ENCODE measurements around the gene CRIP2.

Gene CRIP2

GRCh38 chr14:105525861-105526775, 51.5 kb downstream of the CRIP2 start, which contains the start of gene TMEM121:
TMEM121 (plus strand) TSS chr14:105526583; CDS start chr14:105528835, 2,252 bp downstream.
- H3K27me3 ChIP-seq (ENCODE audit: insufficient read depth, low read length), result no peaks in the 10 kb centered on the region; the same call in 1 of the 2 replicates
- no peaks in the 10 kb centered on the region for H3K79me2 ChIP-seq (ENCODE audit: insufficient read depth, low read length)
- H3K4me1 ChIP-seq (ENCODE audit: insufficient read depth, low read length, severe bottlenecking), result peaks cover 32% of the 10 kb centered on the region
- no peaks in the 10 kb centered on the region for H3K36me3 ChIP-seq (ENCODE audit: insufficient read depth, low read length)
- H3K27ac ChIP-seq (ENCODE audit: low read depth, low read length, poor library complexity, severe bottlenecking), result no peak within 1 kb of the TSS
- peak within 1 kb of the TSS; percentile 95 for H3K4me2 ChIP-seq (ENCODE audit: low read length)
- H3F3A ChIP-seq (ENCODE audit: insufficient read depth, low read length), result peaks cover 3% of the 10 kb centered on the region; the same call in 1 of the 2 replicates
- H3K9me2 ChIP-seq (ENCODE audit: low read depth, low read length), result no peaks in the 10 kb centered on the region
- H2AFZ ChIP-seq (ENCODE audit: low read length), result no peak within 1 kb of the TSS
- no peaks in the 10 kb centered on the region for H4K20me1 ChIP-seq (ENCODE audit: insufficient read depth, low read length)
- TF ChIP-seq CTCF (IDR thresholded peaks at IDR 0.05; ENCODE audit: low read length), result no peak
- no peak for TF ChIP-seq EZH2 (IDR thresholded peaks at IDR 0.05; ENCODE audit: borderline replicate concordance, low read length)
- H3K9me3 ChIP-seq (ENCODE audit: low read length), result no peaks in the 10 kb centered on the region
- peak within 1 kb of the TSS; percentile 68 for H3K4me3 ChIP-seq (ENCODE audit: low read depth, low read length, poor library complexity, severe bottlenecking)
- H3K9ac ChIP-seq (ENCODE audit: low read length), result peak within 1 kb of the TSS; percentile 29; the same call in 1 of the 2 replicates

GRCh38 chr14:105526776-105527380, 52.3 kb downstream of the CRIP2 start:
- Histone ChIP-seq H3K4me3 (ENCODE audit: low read depth, low read length, poor library complexity, severe bottlenecking) (peak overlapping the region; percentile 68), H3K27ac (ENCODE audit: low read depth, low read length, poor library complexity, severe bottlenecking) (no peak overlapping the region), H3K9me3 (ENCODE audit: low read length) (no peaks in the 10 kb centered on the region), H4K20me1 (ENCODE audit: insufficient read depth, low read length) (no peaks in the 10 kb centered on the region), H2AFZ (ENCODE audit: low read length) (no peak overlapping the region), H3K4me1 (ENCODE audit: insufficient read depth, low read length, severe bottlenecking) (peaks cover 32% of the 10 kb centered on the region), H3K9ac (ENCODE audit: low read length) (peak overlapping the region; percentile 29; the same call in 1 of the 2 replicates), H3K79me2 (ENCODE audit: insufficient read depth, low read length) (no peaks in the 10 kb centered on the region), H3F3A (ENCODE audit: insufficient read depth, low read length) (peaks cover 3% of the 10 kb centered on the region; the same call in 1 of the 2 replicates), H3K9me2 (ENCODE audit: low read depth, low read length) (no peaks in the 10 kb centered on the region), H3K27me3 (ENCODE audit: insufficient read depth, low read length) (no peaks in the 10 kb centered on the region; the same call in 1 of the 2 replicates), H3K4me2 (ENCODE audit: low read length) (peak overlapping the region; percentile 95), H3K36me3 (ENCODE audit: insufficient read depth, low read length) (no peaks in the 10 kb centered on the region)
- TF ChIP-seq CTCF (IDR thresholded peaks at IDR 0.05; ENCODE audit: low read length), result no peak
- no peak for TF ChIP-seq EZH2 (IDR thresholded peaks at IDR 0.05; ENCODE audit: borderline replicate concordance, low read length)

GRCh38 chr14:105527381-105527825, 52.8 kb downstream of the CRIP2 start:
- Histone ChIP-seq H3K27ac (ENCODE audit: low read depth, low read length, poor library complexity, severe bottlenecking) (no peak overlapping the region), H3K4me3 (ENCODE audit: low read depth, low read length, poor library complexity, severe bottlenecking) (peak overlapping the region; percentile 68), H3F3A (ENCODE audit: insufficient read depth, low read length) (peaks cover 3% of the 10 kb centered on the region; the same call in 1 of the 2 replicates), H3K36me3 (ENCODE audit: insufficient read depth, low read length) (no peaks in the 10 kb centered on the region), H3K9me3 (ENCODE audit: low read length) (no peaks in the 10 kb centered on the region), H3K9ac (ENCODE audit: low read length) (peak overlapping the region; percentile 82; the same call in 1 of the 2 replicates), H3K4me2 (ENCODE audit: low read length) (peak overlapping the region; percentile 95), H4K20me1 (ENCODE audit: insufficient read depth, low read length) (no peaks in the 10 kb centered on the region), H3K9me2 (ENCODE audit: low read depth, low read length) (no peaks in the 10 kb centered on the region), H3K79me2 (ENCODE audit: insufficient read depth, low read length) (no peaks in the 10 kb centered on the region), H2AFZ (ENCODE audit: low read length) (no peak overlapping the region), H3K4me1 (ENCODE audit: insufficient read depth, low read length, severe bottlenecking) (peaks cover 32% of the 10 kb centered on the region), H3K27me3 (ENCODE audit: insufficient read depth, low read length) (no peaks in the 10 kb centered on the region; the same call in 1 of the 2 replicates)
- TF ChIP-seq CTCF (IDR thresholded peaks at IDR 0.05; ENCODE audit: low read length) (no peak), EZH2 (IDR thresholded peaks at IDR 0.05; ENCODE audit: borderline replicate concordance, low read length) (no peak)
